Keratinocyte (primary cell): Measurements from ENCODE around the gene PRKAR1A.

Experiments
- CTCF ChIP-seq, 3 experiments: IDR thresholded peaks in 1 of 3; conservative IDR thresholded peaks in 1 of 3; optimal IDR thresholded peaks in 1 of 3; 2 replicates in 2 of 3; 3 replicates in 1 of 3; pipeline versions ENCODE3 to v1.5.1; 2011; ENCODE audit warnings: low read length in 3 of 3, mild to moderate bottlenecking in 3 of 3, moderate library complexity in 2 of 3, control low read depth in 1 of 3, inconsistent platforms in 1 of 3; ENCODE audit not compliant: insufficient read depth in 2 of 3; ENCODE audit errors: extremely low read depth in 1 of 3
- EZH2 ChIP-seq: IDR thresholded peaks from one replicate; pipeline ENCODE4 v1.6.1; 2012; ENCODE audit warnings: inconsistent platforms, mild to moderate bottlenecking, low read length, moderate library complexity

DNA sequence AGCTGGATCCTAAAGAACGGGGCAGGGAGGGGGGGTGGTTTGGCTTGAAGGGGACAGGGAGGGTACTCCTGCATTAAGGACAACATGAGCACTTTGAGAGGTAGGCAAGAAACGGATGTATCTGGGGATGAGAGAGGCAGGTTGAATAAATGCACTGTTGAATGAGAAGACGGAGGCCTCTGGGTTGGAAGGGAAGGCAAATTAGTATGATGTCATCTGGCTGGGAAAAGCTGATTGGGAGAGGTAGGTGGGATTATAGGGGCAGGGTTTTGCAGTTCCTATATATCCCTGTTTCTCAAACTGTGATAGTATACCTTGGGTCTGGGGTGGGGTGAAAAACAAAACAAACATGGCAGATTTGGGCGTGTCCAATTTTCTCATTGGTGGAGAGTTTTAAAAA lies 44.3 kb downstream of the PRKAR1A start:
- TF ChIP-seq CTCF (optimal IDR thresholded peaks at IDR 0.05 in 1 of 3, IDR thresholded peaks at IDR 0.05 in 1 of 3, conservative IDR thresholded peaks at IDR 0.05 in 1 of 3; ENCODE audit: extremely low read depth in 1 of 3, insufficient read depth in 2 of 3, low read length in 3 of 3) (no peak), EZH2 (no peak)
